CD14-positive monocyte (primary cell): ENCODE measurements around the gene RAD50. TPM values are rescaled to one million over a fixed set of nuclear protein-coding genes. Genes with fewer than 3 reads are reported as not detected.

Source experiments
- DNase-seq, 3 donors: peaks; one replicate each; pipeline ENCODE4 v3.0.0-alpha.2; 2011 to 2022
- H2AFZ ChIP-seq: 2 replicates; pipeline ENCODE4 v1.6.0; 2012; ENCODE audit warnings: mild to moderate bottlenecking, low read depth, low read length, inconsistent platforms; ENCODE audit not compliant: insufficient read depth, poor library complexity, severe bottlenecking
- H3K27ac ChIP-seq, 2 donors: 1 replicate in 1 of 2; 2 replicates in 1 of 2; pipeline ENCODE4 v1.5.1; 2012 to 2013; ENCODE audit warnings: low read length in 2 of 2, control low read depth in 1 of 2, inconsistent platforms in 1 of 2, low read depth in 1 of 2, mild to moderate bottlenecking in 1 of 2
- H3K27me3 ChIP-seq, 2 donors: one replicate each; pipeline versions ENCODE4 v1.6.0 to v1.6.1; 2011 to 2013; ENCODE audit warnings: low read length in 2 of 2; ENCODE audit not compliant: control insufficient read depth in 2 of 2, insufficient read depth in 2 of 2
- H3K36me3 ChIP-seq, 2 donors: replicated peaks in 1 of 2; 1 replicate in 1 of 2; 2 replicates in 1 of 2; pipeline versions ENCODE4 v1.5.1 to v1.6.1; 2012 to 2013; ENCODE audit warnings: low read length in 2 of 2, control low read depth in 1 of 2, inconsistent platforms in 1 of 2, mild to moderate bottlenecking in 1 of 2; ENCODE audit not compliant: insufficient read depth in 2 of 2, control insufficient read depth in 1 of 2
- H3K4me1 ChIP-seq, 2 donors: 1 replicate in 1 of 2; 2 replicates in 1 of 2; pipeline versions ENCODE4 v1.5.1 to v1.6.1; 2012 to 2013; ENCODE audit warnings: low read length in 2 of 2, control low read depth in 1 of 2, inconsistent platforms in 1 of 2, mild to moderate bottlenecking in 1 of 2, moderate library complexity in 1 of 2; ENCODE audit not compliant: insufficient read depth in 2 of 2, control insufficient read depth in 1 of 2
- H3K4me2 ChIP-seq: replicated peaks from 2 replicates; pipeline ENCODE3; 2012; ENCODE audit warnings: low read length, moderate library complexity, mild to moderate bottlenecking; ENCODE audit not compliant: poor library complexity, severe bottlenecking; ENCODE audit errors: extremely low read depth
- H3K4me3 ChIP-seq, 3 experiments: fragments of 200-600 bp in 1 of 3; sonication (generic) in 1 of 3; replicated peaks in 1 of 3; 1 replicate in 2 of 3; 2 replicates in 1 of 3; pipeline ENCODE4 v1.5.1; 2011 to 2013; ENCODE audit warnings: low read length in 3 of 3, mild to moderate bottlenecking in 3 of 3, control low read depth in 2 of 3, low read depth in 2 of 3, inconsistent platforms in 1 of 3, moderate library complexity in 1 of 3
- H3K79me2 ChIP-seq: 2 replicates; pipeline ENCODE4 v1.6.0; 2012; ENCODE audit warnings: mild to moderate bottlenecking, control low read depth, inconsistent platforms, low read length, moderate library complexity; ENCODE audit not compliant: insufficient read depth
- H3K9ac ChIP-seq: 2 replicates; pipeline ENCODE4 v1.6.0; 2017; ENCODE audit warnings: low read length, mild to moderate bottlenecking; ENCODE audit not compliant: insufficient read depth, poor library complexity, severe bottlenecking
- H3K9me3 ChIP-seq, 2 donors: replicated peaks in 1 of 2; 1 replicate in 1 of 2; 2 replicates in 1 of 2; pipeline versions ENCODE4 v1.5.1 to v1.6.1; 2012 to 2013; ENCODE audit warnings: low read length in 2 of 2, control low read depth in 1 of 2; ENCODE audit not compliant: control insufficient read depth in 1 of 2, insufficient read depth in 1 of 2
- H4K20me1 ChIP-seq: 2 replicates; pipeline ENCODE4 v1.6.0; 2012; ENCODE audit warnings: mild to moderate bottlenecking, low read length, control low read depth, moderate library complexity; ENCODE audit not compliant: insufficient read depth
- H3K27ac Mint-ChIP-seq, 7 donors: one replicate each; pipeline ENCODE4 v1.8.0; 2020; ENCODE audit warnings: mild to moderate bottlenecking in 7 of 7, mixed read lengths in 7 of 7, moderate library complexity in 6 of 7, inconsistent platforms in 2 of 7
- H3K27me3 Mint-ChIP-seq, 3 donors: one replicate each; pipeline ENCODE4 v1.8.0; 2021 to 2022; ENCODE audit warnings: low read depth in 3 of 3, mild to moderate bottlenecking in 3 of 3, mixed read lengths in 3 of 3, moderate library complexity in 3 of 3, inconsistent platforms in 1 of 3
- H3K36me3 Mint-ChIP-seq, 2 donors: one replicate each; pipeline ENCODE4 v1.8.0; 2020; ENCODE audit warnings: mixed read lengths in 2 of 2, inconsistent platforms in 1 of 2, mild to moderate bottlenecking in 1 of 2
- H3K4me1 Mint-ChIP-seq: one replicate; pipeline ENCODE4 v1.8.0; 2020; ENCODE audit warnings: mild to moderate bottlenecking, mixed read lengths
- H3K4me3 Mint-ChIP-seq, 2 donors: one replicate each; pipeline ENCODE4 v1.8.0; 2020; ENCODE audit warnings: mild to moderate bottlenecking in 2 of 2, mixed read lengths in 2 of 2, moderate library complexity in 1 of 2
- H3K9me3 Mint-ChIP-seq, 7 donors: one replicate each; pipeline ENCODE4 v1.8.0; 2020 to 2022; ENCODE audit warnings: mixed read lengths in 7 of 7, mild to moderate bottlenecking in 6 of 7, moderate library complexity in 6 of 7, inconsistent platforms in 2 of 7
- WGBS: methylation state at CpG from one replicate; pipeline ENCODE4 v1.1.5; 2013; ENCODE audit warnings: missing lambda C conversion rate; ENCODE audit not compliant: insufficient coverage; 5-methylcytosine and 5-hydroxymethylcytosine counted together
- intact Hi-C, 2 donors: fragments of 100-400 bp; cut with micrococcal nuclease; formaldehyde crosslinking; loops; one replicate each; pipeline versions ENCODE4 v1.15.0 to v1.15.1; 2023
- polyA plus RNA-seq, 3 donors: library from polyadenylated mRNA; depleted of rRNA in 1 of 3; unstranded in 2 of 3; stranded (reverse) in 1 of 3; fragments of 300-500 nt in 2 of 3; fragments of >200 nt in 1 of 3; fragmentation: Illumina TruSeq in 2 of 3; gene quantifications; 1 replicate in 2 of 3; 2 replicates in 1 of 3; pipeline ENCODE4 v1.2.3, GENCODE V29; 2012 to 2021
- TF ChIP-seq, protein P1 (sequence below): fragments of 200-600 bp; IDR thresholded peaks from one replicate; pipeline ENCODE4 v1.8.0; 2022; ENCODE audit warnings: antibody characterized with exemption, mild to moderate bottlenecking

Gene RAD50
- polyA plus RNA-seq, 3 donors = 5.8 to 9.3 (median 8.2) TPM

DNA sequence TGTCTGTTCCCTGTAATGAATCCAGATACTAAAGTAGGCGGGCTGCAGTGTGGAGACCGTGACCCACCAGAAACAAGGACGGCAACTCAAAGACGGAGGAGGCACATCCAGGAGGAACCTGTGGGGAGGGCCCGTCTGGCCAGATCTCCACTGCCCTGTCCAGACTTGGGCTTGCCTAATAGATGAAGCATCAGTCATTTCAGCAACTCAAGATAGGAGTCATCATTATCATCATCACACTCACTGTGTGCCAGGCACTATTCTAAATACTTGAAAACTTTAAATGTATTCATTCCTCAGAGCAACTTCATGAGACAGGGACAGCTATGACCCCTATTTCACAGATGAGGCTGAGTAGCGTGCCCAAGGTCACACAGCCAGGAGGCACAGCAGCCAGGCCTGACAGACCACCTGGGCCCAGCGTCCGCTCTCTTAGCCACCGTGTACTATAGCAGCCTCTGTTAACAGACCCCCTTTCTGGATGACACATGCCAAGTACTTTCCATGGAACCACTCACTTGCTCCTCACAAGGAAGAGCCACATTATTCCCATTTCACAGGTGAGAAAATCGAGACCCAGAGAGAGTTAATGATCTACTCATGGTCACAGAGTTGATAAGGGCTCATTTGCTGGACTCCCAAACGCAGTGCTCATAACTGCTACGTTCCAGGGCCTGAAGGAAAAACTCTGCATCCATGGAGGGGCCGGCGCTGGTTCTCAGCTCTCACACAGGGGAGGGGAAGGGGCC is 112.1 kb downstream of the RAD50 start:
- WGBS = 93% methylated on average over 10 of the region's 14 CpGs
- Mint-ChIP-seq H3K9me3 (peaks cover 0 to 3% (median 0%) of the 10 kb centered on the region in 7 donors), H3K4me1 (no peaks in the 10 kb centered on the region), H3K27me3 (peaks cover under 1 to 6% (median 3%) of the 10 kb centered on the region in 3 donors), H3K4me3 (no peak overlapping the region), H3K27ac (no peak overlapping the region), H3K36me3 (no peaks in the 10 kb centered on the region)
- H3K9me3 ChIP-seq = no peaks in the 10 kb centered on the region
- H3K4me2 ChIP-seq = no peak overlapping the region
- no peaks in the 10 kb centered on the region for H3K27me3 ChIP-seq
- TF ChIP-seq, protein P1, sequence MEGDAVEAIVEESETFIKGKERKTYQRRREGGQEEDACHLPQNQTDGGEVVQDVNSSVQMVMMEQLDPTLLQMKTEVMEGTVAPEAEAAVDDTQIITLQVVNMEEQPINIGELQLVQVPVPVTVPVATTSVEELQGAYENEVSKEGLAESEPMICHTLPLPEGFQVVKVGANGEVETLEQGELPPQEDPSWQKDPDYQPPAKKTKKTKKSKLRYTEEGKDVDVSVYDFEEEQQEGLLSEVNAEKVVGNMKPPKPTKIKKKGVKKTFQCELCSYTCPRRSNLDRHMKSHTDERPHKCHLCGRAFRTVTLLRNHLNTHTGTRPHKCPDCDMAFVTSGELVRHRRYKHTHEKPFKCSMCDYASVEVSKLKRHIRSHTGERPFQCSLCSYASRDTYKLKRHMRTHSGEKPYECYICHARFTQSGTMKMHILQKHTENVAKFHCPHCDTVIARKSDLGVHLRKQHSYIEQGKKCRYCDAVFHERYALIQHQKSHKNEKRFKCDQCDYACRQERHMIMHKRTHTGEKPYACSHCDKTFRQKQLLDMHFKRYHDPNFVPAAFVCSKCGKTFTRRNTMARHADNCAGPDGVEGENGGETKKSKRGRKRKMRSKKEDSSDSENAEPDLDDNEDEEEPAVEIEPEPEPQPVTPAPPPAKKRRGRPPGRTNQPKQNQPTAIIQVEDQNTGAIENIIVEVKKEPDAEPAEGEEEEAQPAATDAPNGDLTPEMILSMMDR = no peak
- H4K20me1 ChIP-seq = no peaks in the 10 kb centered on the region
- no peaks in the 10 kb centered on the region for H3K4me1 ChIP-seq
- H3K4me3 ChIP-seq = no peak overlapping the region
- DNase-seq = no peak
- intact Hi-C loops = no loop called here
- H3K9ac ChIP-seq = no peak overlapping the region
- H3K79me2 ChIP-seq = no peaks in the 10 kb centered on the region
- H3K27ac ChIP-seq = no peak overlapping the region
- no peaks in the 10 kb centered on the region for H3K36me3 ChIP-seq
- H2AFZ ChIP-seq = no peak overlapping the region

DNA sequence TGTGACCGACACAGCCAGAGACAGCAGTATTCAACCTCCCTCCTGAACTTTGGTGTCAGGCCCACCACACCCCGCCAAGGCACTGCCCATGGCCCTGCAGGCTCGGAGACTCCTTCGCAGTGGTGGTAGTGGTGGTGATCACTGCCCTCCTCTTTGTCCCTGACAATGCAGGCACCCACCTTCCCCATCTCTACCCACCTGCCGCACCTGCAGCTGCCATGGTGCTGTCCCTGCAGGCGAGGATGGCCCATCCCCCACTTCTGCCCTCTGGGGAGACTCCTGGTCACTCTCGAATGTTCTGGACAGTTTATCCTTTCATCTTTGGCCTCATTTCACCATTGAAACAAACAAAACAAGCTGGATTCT is 112.7 kb downstream of the RAD50 start:
- no peak overlapping the region for H3K27ac ChIP-seq
- H3K9me3 ChIP-seq = no peaks in the 10 kb centered on the region
- Mint-ChIP-seq H3K36me3 (no peaks in the 10 kb centered on the region), H3K4me3 (no peak overlapping the region), H3K9me3 (peaks cover 0 to 3% (median 0%) of the 10 kb centered on the region in 7 donors), H3K27ac (no peak overlapping the region), H3K27me3 (peaks cover 2 to 6% (median 3%) of the 10 kb centered on the region in 3 donors), H3K4me1 (no peaks in the 10 kb centered on the region)
- H3K27me3 ChIP-seq = no peaks in the 10 kb centered on the region
- intact Hi-C loops = no loop called here
- H3K4me2 ChIP-seq = no peak overlapping the region
- H3K4me1 ChIP-seq = no peaks in the 10 kb centered on the region
- TF ChIP-seq, protein P1 = no peak
- 93% methylated on average over 3 of the region's 7 CpGs for WGBS
- no peak overlapping the region for H2AFZ ChIP-seq
- no peaks in the 10 kb centered on the region for H4K20me1 ChIP-seq
- H3K4me3 ChIP-seq = no peak overlapping the region
- no peak overlapping the region for H3K9ac ChIP-seq
- H3K79me2 ChIP-seq = no peaks in the 10 kb centered on the region
- no peaks in the 10 kb centered on the region for H3K36me3 ChIP-seq
- DNase-seq = no peak
